Stimulated activated naive CD8-positive, alpha-beta T cell treated with anti-CD3 and anti-CD28 coated beads, Interleukin-15, Interleukin-2, amounts not matched to agents 100 U/mL and 50 U/mL, for 24 hours (primary cell): Measurements from ENCODE around the gene RYR3.

Experiments
- ATAC-seq: fragments of 150-1000 bp; cut with Tn5 transposase; one replicate; pipeline ENCODE4 v1.10.0; 2021
- DNase-seq: peaks from one replicate; pipeline ENCODE4 v3.0.0; 2021

The RYR3 gene

GRCh38 chr15:33310481-33311311 lies at the start of gene RYR3:
TSS of gene RYR3 (plus strand) at chr15:33310967. CDS start at chr15:33311046, 79 bp downstream.
- DNase-seq (peak; percentile 4), ATAC-seq (peak; percentile 40)

- DNase-seq (no peak), ATAC-seq (no peak)
Measured at GRCh38 chr15:33262306-33262705, 48.5 kb upstream of the RYR3 start.

DNA sequence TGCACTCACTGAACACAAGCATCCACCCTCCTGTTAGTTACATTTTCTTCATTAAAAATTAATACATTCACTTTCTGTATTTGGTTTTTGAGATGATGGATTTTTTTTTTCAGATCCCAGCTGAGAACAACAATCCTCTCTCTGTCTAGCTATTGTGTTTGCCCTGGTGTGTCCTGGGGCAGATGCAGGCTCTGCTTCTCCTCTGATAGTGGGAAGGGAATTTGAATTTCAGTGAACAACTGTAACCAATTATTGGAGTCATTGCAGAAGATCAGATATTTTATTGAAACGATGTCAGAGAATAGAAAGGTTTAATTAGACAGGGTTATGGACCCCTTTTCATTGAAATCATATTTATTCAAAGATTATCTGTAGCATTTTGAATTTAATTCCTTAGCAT lies 33.1 kb upstream of the RYR3 start:
- ATAC-seq (no peak), DNase-seq (no peak)

DNA sequence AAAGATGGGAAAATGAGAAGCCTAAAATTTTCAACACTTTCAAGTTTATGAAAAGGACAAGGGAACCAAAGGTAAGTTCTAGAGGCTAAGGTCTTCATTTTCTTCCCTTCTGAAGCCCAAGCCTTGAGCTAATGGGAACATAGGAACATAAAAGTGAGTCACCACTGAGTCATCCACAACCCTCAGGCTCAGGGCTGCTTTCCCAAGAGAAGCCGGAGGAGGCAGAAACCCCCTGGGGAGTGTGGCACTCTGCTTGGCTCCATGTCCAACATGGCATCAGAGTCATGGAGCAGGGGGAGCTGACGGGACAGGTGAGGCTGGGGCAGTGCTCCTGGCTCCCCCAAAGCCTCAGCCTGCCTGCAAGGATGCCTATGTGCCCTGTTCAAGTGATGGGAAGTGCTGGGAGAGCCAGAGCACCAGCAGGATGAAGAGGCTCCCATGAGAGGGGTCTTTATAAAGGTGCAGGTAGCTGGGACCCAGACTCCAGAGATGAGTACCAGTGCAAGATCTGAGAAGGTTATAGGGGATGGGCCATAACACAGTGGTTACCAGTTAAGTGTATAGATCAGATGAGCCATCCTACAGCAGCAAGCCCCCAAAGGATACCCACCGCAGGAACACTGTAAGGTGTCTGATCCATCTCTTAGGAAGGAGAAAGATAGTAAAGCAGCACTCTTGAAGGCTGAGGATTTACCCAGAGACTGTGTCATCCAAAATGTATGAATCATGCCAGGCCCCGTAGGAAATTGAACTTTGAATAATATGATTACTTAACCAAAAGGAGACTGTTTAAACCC lies 31.8 kb upstream of the RYR3 start:
- ATAC-seq (no peak), DNase-seq (no peak)

DNA sequence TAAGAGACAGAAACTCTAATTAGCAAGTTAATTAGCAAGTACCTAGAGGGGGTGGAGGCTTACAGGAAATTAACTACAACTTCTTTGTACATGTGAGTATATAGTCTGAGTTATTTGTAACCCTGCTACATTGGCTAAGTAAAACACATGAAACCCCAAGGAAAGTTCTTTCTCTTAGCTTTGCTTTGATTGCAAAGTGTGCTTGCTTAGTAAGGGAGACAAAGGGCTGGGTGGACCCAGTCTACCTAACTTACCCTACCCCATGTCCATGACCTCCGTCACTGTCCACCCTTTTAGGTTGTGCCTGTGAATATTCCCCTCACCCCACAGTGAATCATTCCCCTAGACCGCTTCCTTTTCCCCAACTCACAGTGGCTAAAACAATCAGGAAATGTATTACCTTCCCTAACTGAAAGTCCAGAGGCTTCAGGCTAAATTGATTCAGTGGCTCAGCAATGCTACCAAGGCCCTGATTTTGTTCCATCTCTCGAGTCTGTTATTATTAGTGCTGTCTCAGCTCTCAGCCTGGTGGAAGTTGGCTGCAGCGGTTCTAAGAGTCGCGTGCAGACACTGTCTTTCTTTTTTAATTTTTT lies 31.1 kb upstream of the RYR3 start:
- no peak for ATAC-seq
- no peak for DNase-seq

DNA sequence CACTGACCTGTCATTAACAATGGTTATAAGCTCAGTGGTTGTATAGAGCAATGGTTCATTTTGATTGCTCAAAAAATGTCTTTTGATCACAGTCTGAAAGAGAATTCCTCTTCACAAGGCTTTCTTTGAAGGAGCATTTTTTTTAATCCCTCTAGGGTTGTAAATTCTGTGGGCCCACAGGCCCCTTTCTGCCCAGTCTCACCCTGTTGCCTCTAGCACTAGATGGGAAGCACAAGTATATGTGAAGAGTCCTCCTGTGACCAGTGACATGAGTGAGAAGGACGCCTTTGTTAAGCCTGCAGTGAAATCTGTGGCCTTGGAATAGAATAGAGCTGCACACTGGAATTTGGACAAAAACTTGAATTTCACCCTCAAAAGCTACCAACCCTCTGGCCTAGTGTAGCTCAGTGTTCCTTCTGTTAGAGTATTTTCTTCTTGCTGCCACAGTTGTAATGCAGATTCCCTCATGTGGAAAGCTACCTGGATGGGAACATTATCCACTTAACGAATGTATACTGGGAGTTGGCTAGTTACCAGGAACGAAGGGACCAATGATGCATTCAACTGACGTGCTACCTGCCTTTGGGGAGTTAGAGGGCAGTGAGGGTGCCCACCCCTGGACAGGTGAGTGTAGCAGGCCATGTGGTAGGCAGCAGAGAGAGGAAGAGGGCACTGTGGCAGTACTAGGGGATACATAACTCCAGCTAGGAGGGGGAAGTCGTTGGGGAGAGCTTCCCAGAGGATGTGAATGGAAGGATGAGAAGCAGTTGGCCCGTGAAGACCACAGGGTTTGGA lies 28.3 kb upstream of the RYR3 start:
- DNase-seq (no peak), ATAC-seq (no peak)

DNA sequence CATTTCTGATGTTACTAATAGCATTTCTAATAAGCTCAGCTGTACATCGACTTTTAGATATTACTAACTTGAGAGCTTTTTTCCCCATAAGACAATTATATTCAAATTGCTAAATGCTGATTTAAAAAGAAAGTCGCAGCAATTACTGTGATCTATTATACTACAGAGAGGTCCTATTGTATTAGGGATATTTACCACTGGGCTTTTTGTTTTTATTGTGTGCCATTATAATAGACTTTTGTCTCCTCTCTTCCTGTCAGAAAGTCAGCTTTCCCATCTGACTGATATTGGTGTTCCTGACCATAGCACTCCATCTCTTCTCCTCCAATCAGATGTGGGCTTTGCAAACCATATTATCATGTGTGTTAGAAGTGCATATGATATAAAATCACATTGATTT lies 27.2 kb upstream of the RYR3 start:
- ATAC-seq (no peak), DNase-seq (no peak)

- no peak for DNase-seq
- no peak for ATAC-seq
Measured at GRCh38 chr15:33284336-33284735, 26.4 kb upstream of the RYR3 start.

GRCh38 chr15:33292717-33293307 lies 18.0 kb upstream of the RYR3 start:
- ATAC-seq (no peak), DNase-seq (peak; percentile 70)

GRCh38 chr15:33293713-33294334 lies 16.9 kb upstream of the RYR3 start:
- DNase-seq (no peak), ATAC-seq (no peak)

- ATAC-seq, result no peak
Measured at GRCh38 chr15:33296050-33296449, 14.7 kb upstream of the RYR3 start.

DNA sequence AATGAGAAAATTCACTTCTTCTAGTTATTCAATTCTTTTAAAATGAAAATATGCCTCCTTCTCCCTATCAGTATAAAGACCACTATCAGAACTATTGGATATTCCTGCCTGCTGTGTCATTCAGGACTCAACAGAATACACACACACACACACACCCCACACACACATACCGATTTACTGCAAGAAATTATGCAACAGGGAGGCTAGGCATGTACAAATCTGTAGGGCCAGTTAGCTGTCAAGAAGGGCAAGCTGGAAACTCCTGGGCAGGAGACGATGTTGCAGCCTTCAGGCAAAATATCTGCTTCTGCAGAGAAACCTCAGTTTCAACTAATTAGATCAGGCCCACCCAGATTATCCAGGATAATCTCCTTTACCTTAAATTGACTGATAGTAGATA lies 13.9 kb upstream of the RYR3 start:
- ATAC-seq (no peak), DNase-seq (no peak)

More at GRCh38 chr15:33296050-33296449, 14.7 kb upstream of the RYR3 start:
- no peak for DNase-seq

DNA sequence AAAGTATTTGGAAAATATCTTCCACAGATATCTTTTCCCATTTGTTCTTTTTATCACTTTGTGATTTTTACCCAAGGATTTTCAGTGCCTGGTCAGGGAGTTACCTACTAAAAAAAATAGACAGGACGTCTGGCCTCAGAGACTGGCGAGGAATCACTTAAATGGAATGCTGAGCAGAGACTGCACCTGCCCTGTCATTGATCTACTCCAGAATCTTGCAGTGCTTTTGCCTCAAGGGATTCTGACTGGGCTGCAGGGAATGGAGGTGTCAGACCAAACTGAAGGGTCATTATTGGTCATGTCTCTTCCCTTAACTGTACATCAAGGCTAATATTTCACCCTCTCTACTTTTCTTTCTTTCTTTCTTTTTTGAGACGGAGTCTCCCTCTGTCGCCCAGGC lies 12.1 kb upstream of the RYR3 start:
- ATAC-seq, result no peak
- no peak for DNase-seq

DNA sequence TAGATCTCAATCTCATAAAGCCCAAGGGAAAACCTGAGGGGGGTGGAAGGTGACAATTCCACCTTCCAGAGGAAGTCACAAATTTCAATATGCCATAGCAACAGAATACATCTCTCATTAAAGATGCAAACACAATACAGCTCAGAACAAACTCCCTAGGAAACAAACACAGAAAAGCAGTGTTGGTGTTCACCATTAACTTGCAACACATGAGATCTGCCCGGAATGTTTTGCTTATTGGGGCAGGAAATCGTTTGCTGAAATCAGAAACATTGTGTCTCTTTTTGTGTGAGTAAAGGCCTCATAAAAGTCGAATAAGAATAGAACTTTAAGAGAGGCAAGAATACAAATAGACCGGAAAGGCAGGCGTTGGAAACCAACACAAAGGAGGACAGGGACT lies 5.8 kb upstream of the RYR3 start:
- ATAC-seq, result no peak
- DNase-seq, result no peak

DNA sequence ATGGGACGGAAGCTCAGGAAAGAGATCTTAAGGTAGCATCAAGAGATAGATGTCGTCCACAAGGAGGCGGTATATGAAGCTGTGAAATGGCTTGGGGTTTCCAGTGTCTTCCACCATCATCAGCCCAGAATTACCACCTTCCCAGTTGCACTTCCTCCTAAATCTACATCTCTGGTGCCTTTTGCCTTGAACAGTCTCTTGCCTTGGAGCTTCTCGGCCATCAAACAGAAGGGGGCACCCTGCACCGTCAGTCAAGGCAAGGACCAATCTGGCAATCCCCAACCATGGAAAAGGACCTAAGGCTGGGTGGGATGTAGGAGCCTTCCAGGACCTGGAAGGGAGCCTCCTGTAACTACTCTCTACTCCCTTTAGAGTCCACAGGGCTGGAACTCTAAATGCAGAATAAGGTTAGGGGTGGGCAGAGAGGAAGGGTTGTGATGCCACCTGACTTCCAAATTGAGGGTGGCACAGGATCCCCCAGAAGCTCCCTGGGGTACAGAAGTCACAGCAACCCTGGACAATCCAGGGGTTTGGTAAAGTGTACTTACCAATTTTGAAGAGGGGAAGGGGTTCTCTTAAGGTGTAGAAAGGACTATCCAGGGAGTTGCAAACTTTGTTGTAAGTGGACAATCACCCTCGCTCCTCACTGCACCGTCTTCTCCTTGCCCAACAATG lies 1.0 kb upstream of the RYR3 start:
- no peak for DNase-seq
- ATAC-seq, result no peak

DNA sequence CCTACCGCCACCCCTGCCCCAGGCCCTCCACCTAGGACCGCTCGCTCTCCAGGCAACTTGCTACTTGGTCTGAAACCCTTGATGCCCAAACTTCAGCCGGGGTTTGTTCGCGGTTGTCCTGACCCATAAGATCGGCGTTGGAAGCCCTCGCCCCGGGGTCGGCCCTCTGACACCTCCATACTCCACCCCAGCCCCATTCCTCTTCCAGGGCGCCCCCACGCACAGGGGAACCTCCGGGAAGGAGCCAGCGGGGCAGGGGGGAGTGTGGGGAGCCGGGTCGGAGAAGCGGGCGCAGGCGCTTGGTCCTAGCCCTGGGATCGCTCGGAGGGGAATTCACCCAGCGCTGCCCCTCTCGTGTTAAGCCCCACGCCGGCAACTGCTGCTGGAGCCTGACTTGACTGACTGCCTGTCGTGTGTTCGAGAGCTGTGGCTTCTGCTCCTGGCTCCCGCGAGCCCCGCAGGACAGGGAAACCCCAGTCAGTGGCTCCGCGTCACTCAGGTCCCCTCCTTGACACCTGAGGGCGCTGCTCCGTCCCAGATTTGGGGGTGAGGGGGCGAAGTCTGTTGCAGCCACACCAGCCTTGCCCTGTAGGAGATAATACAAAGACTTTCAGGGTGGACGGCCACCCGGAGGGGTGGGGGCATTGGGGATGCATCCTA lies 675 bp downstream of the RYR3 start:
- ATAC-seq, result no peak
- no peak for DNase-seq

GRCh38 chr15:33313491-33313890 lies 2.7 kb downstream of the RYR3 start:
- no peak for DNase-seq
- ATAC-seq, result no peak

- ATAC-seq, result no peak
Measured at GRCh38 chr15:33314069-33314468, 3.3 kb downstream of the RYR3 start.

DNA sequence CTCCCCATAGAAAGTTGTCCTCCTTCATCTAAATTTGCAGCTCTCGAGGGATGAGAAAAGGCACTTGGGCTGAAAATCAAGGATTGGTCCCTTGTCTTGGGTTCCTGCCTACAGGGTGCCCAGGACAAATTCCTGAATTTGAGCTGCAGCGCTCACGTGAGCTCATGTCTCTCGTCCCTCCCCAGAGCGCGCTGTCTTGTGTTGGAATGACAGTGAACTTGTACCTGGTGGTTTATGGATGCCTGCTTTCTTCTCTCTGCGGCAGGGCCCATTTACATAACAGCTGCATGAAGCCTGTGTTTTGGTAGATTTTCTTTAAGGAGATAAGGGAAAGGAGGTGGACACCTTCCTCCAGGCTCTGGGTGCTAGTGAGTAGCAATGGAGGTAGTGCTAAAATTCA lies 4.3 kb downstream of the RYR3 start:
- ATAC-seq, result no peak
- no peak for DNase-seq

More at GRCh38 chr15:33314069-33314468, 3.3 kb downstream of the RYR3 start:
- DNase-seq, result no peak

DNA sequence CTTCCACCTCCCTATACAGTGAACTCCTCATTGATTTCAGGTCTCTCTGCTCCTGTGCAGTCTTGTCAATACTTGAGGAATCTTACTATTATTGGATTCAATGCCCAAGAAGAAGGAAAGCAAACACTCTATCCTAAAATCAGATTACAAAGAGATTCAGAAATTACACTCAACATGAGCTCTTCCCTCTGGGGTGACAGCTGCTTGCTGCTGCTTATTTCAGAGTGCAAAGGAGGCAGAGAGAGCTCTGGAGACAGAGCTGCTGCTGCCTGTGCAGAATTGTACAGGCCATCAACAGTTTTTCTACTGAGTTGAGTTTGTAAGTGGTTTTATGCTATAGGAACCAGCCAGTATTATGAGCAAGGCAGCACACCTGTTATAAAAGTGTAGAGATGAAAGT lies 7.1 kb downstream of the RYR3 start:
- no peak for DNase-seq

More for the DNA sequence above, 7.1 kb downstream of the RYR3 start:
- ATAC-seq, result no peak
